ENCODE measurements around the gene C4orf50. TPM values are rescaled to one million over a fixed set of nuclear protein-coding genes. Genes with fewer than 3 reads are reported as not detected.

Gene C4orf50
- total RNA-seq, 1 donor from 2014 or later = 0.09 TPM

DNA sequence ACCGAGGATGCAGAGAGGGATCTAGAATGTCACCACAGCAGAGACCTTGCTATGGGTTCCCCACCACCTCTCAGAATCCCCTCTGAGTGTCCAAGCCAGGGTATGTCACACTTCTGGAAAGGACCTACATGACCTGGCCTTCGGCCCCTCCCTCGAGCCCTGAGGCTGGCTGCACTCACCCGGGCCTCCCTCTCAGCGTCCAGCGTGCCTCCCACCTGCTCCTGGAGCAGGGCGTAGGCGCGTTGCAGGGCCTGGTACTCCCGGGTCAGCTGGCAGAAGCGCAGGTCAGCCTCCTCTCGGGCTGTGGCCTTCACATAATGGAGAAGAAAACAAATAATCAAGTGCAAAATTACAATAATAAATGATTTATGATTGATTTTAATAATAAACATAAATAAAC lies 43.9 kb upstream of the C4orf50 start:
- no peaks in the 10 kb centered on the region for H3K27me3 ChIP-seq (ENCODE audit: low read depth)
- H3K9me3 ChIP-seq = peaks cover 34% of the 10 kb centered on the region
- intact Hi-C loops (cut with DNase I) = no loop called here
- no peaks in the 10 kb centered on the region for H3K4me1 ChIP-seq
- ATAC-seq = no peak
- no peak overlapping the region for H3K27ac ChIP-seq
- H3K4me3 ChIP-seq = no peak overlapping the region
- TF ChIP-seq, protein P1, sequence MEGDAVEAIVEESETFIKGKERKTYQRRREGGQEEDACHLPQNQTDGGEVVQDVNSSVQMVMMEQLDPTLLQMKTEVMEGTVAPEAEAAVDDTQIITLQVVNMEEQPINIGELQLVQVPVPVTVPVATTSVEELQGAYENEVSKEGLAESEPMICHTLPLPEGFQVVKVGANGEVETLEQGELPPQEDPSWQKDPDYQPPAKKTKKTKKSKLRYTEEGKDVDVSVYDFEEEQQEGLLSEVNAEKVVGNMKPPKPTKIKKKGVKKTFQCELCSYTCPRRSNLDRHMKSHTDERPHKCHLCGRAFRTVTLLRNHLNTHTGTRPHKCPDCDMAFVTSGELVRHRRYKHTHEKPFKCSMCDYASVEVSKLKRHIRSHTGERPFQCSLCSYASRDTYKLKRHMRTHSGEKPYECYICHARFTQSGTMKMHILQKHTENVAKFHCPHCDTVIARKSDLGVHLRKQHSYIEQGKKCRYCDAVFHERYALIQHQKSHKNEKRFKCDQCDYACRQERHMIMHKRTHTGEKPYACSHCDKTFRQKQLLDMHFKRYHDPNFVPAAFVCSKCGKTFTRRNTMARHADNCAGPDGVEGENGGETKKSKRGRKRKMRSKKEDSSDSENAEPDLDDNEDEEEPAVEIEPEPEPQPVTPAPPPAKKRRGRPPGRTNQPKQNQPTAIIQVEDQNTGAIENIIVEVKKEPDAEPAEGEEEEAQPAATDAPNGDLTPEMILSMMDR (IDR thresholded peaks at IDR 0.05) = no peak
- H3K36me3 ChIP-seq = no peaks in the 10 kb centered on the region
- no peak for DNase-seq

DNA sequence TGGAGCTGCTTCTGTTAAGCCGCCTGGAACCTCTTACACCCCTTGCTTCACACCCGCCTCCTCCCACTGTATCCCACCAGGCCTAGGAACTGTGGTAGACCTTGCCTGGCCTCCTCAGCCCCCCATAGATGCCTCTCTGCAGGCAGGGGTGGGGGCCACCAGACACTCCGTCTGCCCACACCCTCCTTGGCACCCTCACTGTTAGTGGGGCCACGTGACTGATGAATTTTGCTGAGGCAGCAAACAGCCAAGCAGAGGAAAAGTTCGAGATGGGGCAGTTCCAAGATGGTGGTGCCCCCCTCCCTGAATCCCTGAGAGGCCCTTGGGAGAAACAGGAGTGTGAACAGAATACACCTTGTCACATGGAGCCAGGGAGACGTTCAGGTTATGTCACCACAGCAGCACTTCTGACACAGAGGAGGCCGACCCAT lies 41.2 kb upstream of the C4orf50 start:
- DNase-seq = no peak
- ATAC-seq = no peak
- TF ChIP-seq, protein P1 (IDR thresholded peaks at IDR 0.05) = no peak
- no peaks in the 10 kb centered on the region for H3K36me3 ChIP-seq
- H3K27ac ChIP-seq = no peak overlapping the region
- intact Hi-C loops (cut with DNase I) = no loop called here
- H3K4me3 ChIP-seq = no peak overlapping the region
- H3K4me1 ChIP-seq = no peaks in the 10 kb centered on the region
- H3K27me3 ChIP-seq (ENCODE audit: low read depth) = no peaks in the 10 kb centered on the region
- peaks cover 38% of the 10 kb centered on the region for H3K9me3 ChIP-seq

DNA sequence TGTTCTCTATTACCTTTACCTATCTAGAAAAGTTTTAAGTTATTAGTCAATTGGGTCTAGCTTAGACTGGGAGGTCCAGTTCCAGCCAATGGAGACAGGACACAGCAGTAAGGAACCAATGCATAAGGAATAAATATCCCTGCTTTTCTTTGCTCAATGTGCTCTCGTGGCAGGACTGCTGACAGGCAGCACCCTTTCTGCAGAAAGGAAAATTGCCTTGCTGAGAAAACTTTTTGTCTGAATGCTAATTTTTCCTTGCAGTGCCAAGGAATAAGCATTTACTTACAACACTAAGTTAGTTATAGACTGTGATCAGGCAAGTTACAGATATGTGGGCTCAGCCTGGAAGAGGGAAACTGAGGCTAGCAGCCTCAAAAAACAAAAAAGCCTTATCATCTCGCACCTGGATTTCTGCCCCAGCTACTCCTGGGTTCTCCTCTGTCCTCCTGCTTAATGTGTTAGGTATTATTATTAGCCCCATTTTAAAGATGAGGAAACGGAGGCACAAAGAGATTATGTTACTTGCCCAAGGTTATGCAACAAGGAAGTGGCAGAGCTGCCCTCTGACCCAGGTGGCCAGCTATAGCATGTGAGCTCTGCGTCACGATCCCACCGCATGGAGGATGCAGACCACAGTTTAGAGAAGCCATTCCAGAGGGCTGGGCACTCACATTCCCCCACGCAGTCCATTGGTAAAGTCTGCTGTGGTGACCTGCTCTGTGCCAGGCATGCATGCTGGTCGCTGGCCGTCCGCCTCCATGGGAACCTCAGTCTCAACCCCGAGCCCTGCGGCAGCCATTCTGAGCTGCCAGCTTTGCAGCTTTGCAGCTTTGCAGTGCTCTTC lies 40.5 kb upstream of the C4orf50 start:
- Histone ChIP-seq H3K27ac (no peak overlapping the region), H3K4me1 (no peaks in the 10 kb centered on the region), H3K4me3 (no peak overlapping the region), H3K27me3 (ENCODE audit: low read depth) (no peaks in the 10 kb centered on the region), H3K9me3 (peaks cover 38% of the 10 kb centered on the region), H3K36me3 (no peaks in the 10 kb centered on the region)
- TF ChIP-seq, protein P1 (IDR thresholded peaks at IDR 0.05) = no peak
- ATAC-seq (no peak), DNase-seq (no peak)
- intact Hi-C loops (cut with DNase I) = no loop called here

DNA sequence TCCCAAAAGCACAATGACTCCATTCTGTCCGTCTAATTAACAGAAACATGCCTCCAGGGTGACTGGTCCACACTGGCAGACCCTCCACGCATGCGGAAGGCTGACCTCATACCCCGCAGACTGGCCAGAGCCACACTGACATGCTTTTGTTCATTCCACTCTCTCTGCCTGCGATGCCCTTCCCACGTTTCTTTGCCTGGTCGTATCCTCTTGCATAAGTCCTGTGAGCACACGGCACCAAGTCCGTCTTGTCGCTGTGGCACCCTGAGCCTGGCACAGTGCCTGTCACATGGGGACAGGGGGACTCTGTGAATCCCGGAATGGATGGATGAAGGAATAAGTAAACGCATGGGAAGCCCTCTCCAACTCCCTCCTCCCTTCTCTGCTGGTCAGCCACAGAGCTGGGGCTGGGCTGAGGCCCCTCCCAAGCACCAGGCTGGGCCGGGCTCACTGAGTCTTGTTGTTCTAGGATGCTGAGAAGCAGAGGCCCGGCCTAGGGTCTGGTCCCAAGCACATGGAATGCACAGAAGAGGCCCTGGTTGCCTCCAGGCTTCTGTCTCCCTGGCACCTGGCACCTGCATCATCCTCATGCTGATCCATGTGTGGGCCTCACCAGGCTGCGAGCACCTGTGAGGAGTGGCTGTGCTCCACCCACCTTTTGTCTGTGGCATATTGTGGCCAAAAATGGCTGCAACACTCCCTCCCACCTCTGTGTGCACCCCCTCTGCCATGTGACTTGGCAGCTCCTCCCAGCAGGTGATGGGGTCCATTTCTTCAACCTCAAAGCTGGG lies 38.9 kb upstream of the C4orf50 start:
- Histone ChIP-seq H3K27me3 (ENCODE audit: low read depth) (no peaks in the 10 kb centered on the region), H3K9me3 (peaks cover 38% of the 10 kb centered on the region), H3K4me1 (no peaks in the 10 kb centered on the region), H3K36me3 (no peaks in the 10 kb centered on the region), H3K27ac (no peak overlapping the region), H3K4me3 (no peak overlapping the region)
- no peak for DNase-seq
- ATAC-seq = no peak
- TF ChIP-seq, protein P1 (IDR thresholded peaks at IDR 0.05) = no peak
- intact Hi-C loops (cut with DNase I) = no loop called here

DNA sequence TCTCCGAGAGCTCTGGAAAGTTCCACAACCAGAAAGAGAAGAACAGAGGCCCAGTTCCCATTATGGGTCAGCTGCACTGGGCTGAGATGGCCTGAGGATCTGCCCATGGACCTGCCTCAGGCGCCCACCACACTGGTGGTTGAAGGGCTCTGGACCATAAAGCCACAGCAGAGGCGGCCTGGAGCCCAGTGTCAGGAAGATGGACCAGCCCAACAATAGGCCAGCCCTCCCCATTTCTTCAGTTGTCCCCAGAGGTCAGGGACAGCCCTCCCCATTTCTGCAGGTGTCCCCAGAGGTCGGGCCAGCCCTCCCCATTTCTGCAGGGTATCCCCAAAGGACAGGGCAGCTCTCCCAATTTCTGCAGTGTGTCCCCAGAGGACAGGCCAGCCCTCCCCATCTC lies 37.2 kb upstream of the C4orf50 start:
- Histone ChIP-seq H3K36me3 (no peaks in the 10 kb centered on the region), H3K4me3 (no peak overlapping the region), H3K9me3 (peaks cover 36% of the 10 kb centered on the region), H3K27ac (no peak overlapping the region), H3K27me3 (ENCODE audit: low read depth) (no peaks in the 10 kb centered on the region), H3K4me1 (no peaks in the 10 kb centered on the region)
- intact Hi-C loops (cut with DNase I) = no loop called here
- TF ChIP-seq, protein P1 (IDR thresholded peaks at IDR 0.05) = no peak
- ATAC-seq (no peak), DNase-seq (no peak)
